WTC11 (cell line): ENCODE results near the gene TSC22D3. TPM values are rescaled to one million over a fixed set of nuclear protein-coding genes. Genes with fewer than 3 reads are reported as not detected.

Experiments
- ATAC-seq: fragments of 200-7000 bp; cut with Tn5 transposase; 2 replicates; pipeline ENCODE4 v1.10.0; 2021; ENCODE audit warnings: mild to moderate bottlenecking, moderate library complexity
- CTCF ChIA-PET: fragments of 300-600 bp; sonication (Branson Sonifier 250); formaldehyde crosslinking; loops from one replicate; lab custom pipeline; 2021; ENCODE audit warnings: antibody characterized with exemption; lab: Charles Lee
- POLR2A ChIA-PET: fragments of 350-600 bp; sonication (Branson Sonifier 250); formaldehyde crosslinking; loops from one replicate; lab custom pipeline; 2021; ENCODE audit warnings: antibody characterized with exemption; lab: Charles Lee
- DNase-seq: peaks from one replicate; pipeline ENCODE4 v3.0.0; 2021; ENCODE audit warnings: low spot score
- H3K27ac Mint-ChIP-seq: 2 replicates; pipeline ENCODE4 v1.8.0; 2021; ENCODE audit warnings: mixed read lengths
- H3K27me3 Mint-ChIP-seq: 2 replicates; pipeline ENCODE4 v1.8.0; 2021; ENCODE audit warnings: low read depth, mild to moderate bottlenecking, moderate library complexity, mixed read lengths
- H3K36me3 Mint-ChIP-seq: 2 replicates; pipeline ENCODE4 v1.8.0; 2021; ENCODE audit warnings: mixed read lengths
- H3K4me1 Mint-ChIP-seq: 2 replicates; pipeline ENCODE4 v1.8.0; 2022; ENCODE audit warnings: mixed read lengths
- H3K4me3 Mint-ChIP-seq: 2 replicates; pipeline ENCODE4 v1.8.0; 2021; ENCODE audit warnings: mild to moderate bottlenecking, moderate library complexity, mixed read lengths
- H3K9me3 Mint-ChIP-seq: 2 replicates; pipeline ENCODE4 v1.8.0; 2021; ENCODE audit warnings: mixed read lengths
- CBFB ChIP-seq: sonication (generic); formaldehyde crosslinking; IDR thresholded peaks from 2 replicates; pipeline ENCODE4 v1.8.1; 2022; ENCODE audit warnings: mild to moderate bottlenecking, low read depth, missing genetic modification reagents
- FOXJ3 ChIP-seq: sonication (generic); formaldehyde crosslinking; IDR thresholded peaks from 2 replicates; pipeline ENCODE4 v1.9.0; 2021; ENCODE audit warnings: missing genetic modification reagents, mild to moderate bottlenecking, borderline replicate concordance
- GABPB1 ChIP-seq: sonication (generic); formaldehyde crosslinking; IDR thresholded peaks from 2 replicates; pipeline ENCODE4 v1.8.1; 2023; ENCODE audit warnings: mild to moderate bottlenecking, missing genetic modification reagents
- GRHL2 ChIP-seq: fragments of 250-450 bp; sonication (Bioruptor Pico); IDR thresholded peaks from 2 replicates; pipeline ENCODE4 v1.8.0; 2022; ENCODE audit warnings: mild to moderate bottlenecking, moderate library complexity; ENCODE audit not compliant: insufficient replicate concordance, severe bottlenecking
- HMGA2 ChIP-seq: fragments of 250-450 bp; sonication (Bioruptor Pico); IDR thresholded peaks from 2 replicates; pipeline ENCODE4 v1.4.0; 2021; ENCODE audit warnings: mild to moderate bottlenecking, moderate library complexity
- JAZF1 ChIP-seq: fragments of 250-450 bp; sonication (Bioruptor Pico); IDR thresholded peaks from 2 replicates; pipeline ENCODE4 v1.9.0; 2021; ENCODE audit warnings: moderate library complexity, mild to moderate bottlenecking, inconsistent platforms
- JUN ChIP-seq: sonication (generic); formaldehyde crosslinking; IDR thresholded peaks from 2 replicates; pipeline ENCODE4 v1.8.0; 2023; ENCODE audit warnings: mild to moderate bottlenecking, missing genetic modification reagents
- NFE2L1 ChIP-seq: sonication (generic); formaldehyde crosslinking; IDR thresholded peaks from 2 replicates; pipeline ENCODE4 v1.8.1; 2023; ENCODE audit warnings: missing genetic modification reagents
- NR2C2 ChIP-seq: sonication (generic); formaldehyde crosslinking; IDR thresholded peaks from 2 replicates; pipeline ENCODE4 v1.8.0; 2022; ENCODE audit warnings: mild to moderate bottlenecking, missing genetic modification reagents
- SMAD4 ChIP-seq: sonication (generic); formaldehyde crosslinking; IDR thresholded peaks from 2 replicates; pipeline ENCODE4 v1.8.0; 2022; ENCODE audit warnings: mild to moderate bottlenecking, missing genetic modification reagents
- SOX15 ChIP-seq: fragments of 250-450 bp; sonication (Bioruptor Pico); IDR thresholded peaks from 2 replicates; pipeline ENCODE4 v1.9.0; 2021; ENCODE audit warnings: mild to moderate bottlenecking
- SP1 ChIP-seq: sonication (generic); formaldehyde crosslinking; conservative IDR thresholded peaks from 2 replicates; pipeline ENCODE4 v1.8.1; 2022; ENCODE audit warnings: missing genetic modification reagents
- ZNF219 ChIP-seq: sonication (generic); formaldehyde crosslinking; IDR thresholded peaks from 2 replicates; pipeline ENCODE4 v1.8.0; 2023; ENCODE audit warnings: missing genetic modification reagents, mild to moderate bottlenecking, borderline replicate concordance
- ZNF232 ChIP-seq: sonication (generic); formaldehyde crosslinking; IDR thresholded peaks from 2 replicates; pipeline ENCODE4 v1.8.0; 2022; ENCODE audit warnings: mild to moderate bottlenecking, missing genetic modification reagents
- total RNA-seq: library from RNA; stranded (reverse); gene quantifications from 3 replicates; pipeline ENCODE4 v1.2.3, GENCODE V29; 2021
- TF ChIP-seq, protein P1 (sequence below): fragments of 250-450 bp; sonication (Bioruptor Pico); IDR thresholded peaks from 2 replicates; pipeline ENCODE4 v1.9.0; 2021; ENCODE audit warnings: moderate library complexity, mild to moderate bottlenecking, inconsistent platforms, borderline replicate concordance
- TF ChIP-seq, protein P2 (sequence below): sonication (generic); formaldehyde crosslinking; IDR thresholded peaks from 2 replicates; pipeline ENCODE4 v1.8.1; 2023; ENCODE audit warnings: mild to moderate bottlenecking, moderate library complexity, missing genetic modification reagents
- TF ChIP-seq, protein P3 (sequence below): sonication (generic); formaldehyde crosslinking; IDR thresholded peaks from 2 replicates; pipeline ENCODE4 v1.8.1; 2022; ENCODE audit warnings: mild to moderate bottlenecking, missing genetic modification reagents, moderate library complexity, borderline replicate concordance
- TF ChIP-seq, protein P4 (sequence below): sonication (generic); formaldehyde crosslinking; IDR thresholded peaks from 2 replicates; pipeline ENCODE4 v1.8.0; 2023; ENCODE audit warnings: missing genetic modification reagents
- TF ChIP-seq, protein P5 (sequence below): sonication (generic); formaldehyde crosslinking; IDR thresholded peaks from 2 replicates; pipeline ENCODE4 v1.8.1; 2022; ENCODE audit warnings: low read depth, mild to moderate bottlenecking, moderate library complexity, missing genetic modification reagents, borderline replicate concordance
- TF ChIP-seq, protein P6 (sequence below): fragments of 250-450 bp; sonication (Bioruptor Pico); IDR thresholded peaks from 2 replicates; pipeline ENCODE4 v1.9.0; 2021; ENCODE audit warnings: mild to moderate bottlenecking

TSC22D3 gene
- total RNA-seq, 1 experiment from 2014 or later: 15.7 TPM

DNA sequence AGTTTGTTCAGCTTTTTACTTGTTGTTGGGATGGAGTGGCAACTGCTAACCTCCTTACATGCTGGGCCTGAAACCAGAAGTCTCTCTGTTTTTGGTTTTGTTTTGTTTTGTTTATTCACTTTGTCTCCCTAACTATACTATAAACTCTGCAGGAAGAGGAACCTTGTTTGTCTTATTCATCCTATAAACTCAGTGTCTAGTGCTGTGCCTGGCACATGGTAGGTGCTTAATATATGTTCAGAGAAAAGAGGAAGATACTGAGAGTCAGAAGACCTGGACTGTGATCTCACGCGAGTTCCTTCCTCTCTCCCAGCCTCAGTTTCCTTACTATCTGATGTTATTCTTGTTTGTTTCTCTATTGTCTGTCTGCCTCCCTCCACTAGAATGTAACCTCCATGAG, 76.0 kb downstream of the TSC22D3 start:
- DNase-seq (no peak), ATAC-seq (no peak)
- no peaks in the 10 kb centered on the region for H3K36me3 Mint-ChIP-seq
- no peaks in the 10 kb centered on the region; the same call in 1 of the 2 replicates for H3K9me3 Mint-ChIP-seq
- peaks cover 27% of the 10 kb centered on the region for H3K4me1 Mint-ChIP-seq
- ChIA-PET POLR2A (no interaction called here), CTCF (no interaction called here)
- TF ChIP-seq, protein P1, sequence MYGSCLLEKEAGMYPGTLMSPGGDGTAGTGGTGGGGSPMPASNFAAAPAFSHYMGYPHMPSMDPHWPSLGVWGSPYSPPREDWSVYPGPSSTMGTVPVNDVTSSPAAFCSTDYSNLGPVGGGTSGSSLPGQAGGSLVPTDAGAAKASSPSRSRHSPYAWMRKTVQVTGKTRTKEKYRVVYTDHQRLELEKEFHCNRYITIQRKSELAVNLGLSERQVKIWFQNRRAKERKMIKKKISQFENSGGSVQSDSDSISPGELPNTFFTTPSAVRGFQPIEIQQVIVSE (CRISPR knock-in tag): no peak
- no peak for TF ChIP-seq NR2C2
- no peak for TF ChIP-seq HMGA2 (CRISPR knock-in tag)
- no peak for TF ChIP-seq JUN (CRISPR knock-in tag)
- TF ChIP-seq SP1 (CRISPR knock-in tag): no peak
- TF ChIP-seq FOXJ3 (CRISPR knock-in tag): no peak
- TF ChIP-seq ZNF232 (CRISPR knock-in tag): no peak
- no peak for TF ChIP-seq NFE2L1 (CRISPR knock-in tag)
- no peak for TF ChIP-seq GABPB1
- no peak for TF ChIP-seq GRHL2 (CRISPR knock-in tag)
- no peak for TF ChIP-seq JAZF1 (CRISPR knock-in tag)
- TF ChIP-seq, protein P2, sequence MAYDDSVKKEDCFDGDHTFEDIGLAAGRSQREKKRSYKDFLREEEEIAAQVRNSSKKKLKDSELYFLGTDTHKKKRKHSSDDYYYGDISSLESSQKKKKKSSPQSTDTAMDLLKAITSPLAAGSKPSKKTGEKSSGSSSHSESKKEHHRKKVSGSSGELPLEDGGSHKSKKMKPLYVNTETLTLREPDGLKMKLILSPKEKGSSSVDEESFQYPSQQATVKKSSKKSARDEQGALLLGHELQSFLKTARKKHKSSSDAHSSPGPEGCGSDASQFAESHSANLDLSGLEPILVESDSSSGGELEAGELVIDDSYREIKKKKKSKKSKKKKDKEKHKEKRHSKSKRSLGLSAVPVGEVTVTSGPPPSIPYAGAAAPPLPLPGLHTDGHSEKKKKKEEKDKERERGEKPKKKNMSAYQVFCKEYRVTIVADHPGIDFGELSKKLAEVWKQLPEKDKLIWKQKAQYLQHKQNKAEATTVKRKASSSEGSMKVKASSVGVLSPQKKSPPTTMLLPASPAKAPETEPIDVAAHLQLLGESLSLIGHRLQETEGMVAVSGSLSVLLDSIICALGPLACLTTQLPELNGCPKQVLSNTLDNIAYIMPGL (CRISPR knock-in tag): no peak
- TF ChIP-seq, protein P3, sequence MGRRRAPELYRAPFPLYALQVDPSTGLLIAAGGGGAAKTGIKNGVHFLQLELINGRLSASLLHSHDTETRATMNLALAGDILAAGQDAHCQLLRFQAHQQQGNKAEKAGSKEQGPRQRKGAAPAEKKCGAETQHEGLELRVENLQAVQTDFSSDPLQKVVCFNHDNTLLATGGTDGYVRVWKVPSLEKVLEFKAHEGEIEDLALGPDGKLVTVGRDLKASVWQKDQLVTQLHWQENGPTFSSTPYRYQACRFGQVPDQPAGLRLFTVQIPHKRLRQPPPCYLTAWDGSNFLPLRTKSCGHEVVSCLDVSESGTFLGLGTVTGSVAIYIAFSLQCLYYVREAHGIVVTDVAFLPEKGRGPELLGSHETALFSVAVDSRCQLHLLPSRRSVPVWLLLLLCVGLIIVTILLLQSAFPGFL (CRISPR knock-in tag): no peak
- TF ChIP-seq CBFB (CRISPR knock-in tag): no peak
- no peak for TF ChIP-seq ZNF219 (CRISPR knock-in tag)
- TF ChIP-seq, protein P4, sequence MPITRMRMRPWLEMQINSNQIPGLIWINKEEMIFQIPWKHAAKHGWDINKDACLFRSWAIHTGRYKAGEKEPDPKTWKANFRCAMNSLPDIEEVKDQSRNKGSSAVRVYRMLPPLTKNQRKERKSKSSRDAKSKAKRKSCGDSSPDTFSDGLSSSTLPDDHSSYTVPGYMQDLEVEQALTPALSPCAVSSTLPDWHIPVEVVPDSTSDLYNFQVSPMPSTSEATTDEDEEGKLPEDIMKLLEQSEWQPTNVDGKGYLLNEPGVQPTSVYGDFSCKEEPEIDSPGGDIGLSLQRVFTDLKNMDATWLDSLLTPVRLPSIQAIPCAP: no peak
- TF ChIP-seq, protein P5, sequence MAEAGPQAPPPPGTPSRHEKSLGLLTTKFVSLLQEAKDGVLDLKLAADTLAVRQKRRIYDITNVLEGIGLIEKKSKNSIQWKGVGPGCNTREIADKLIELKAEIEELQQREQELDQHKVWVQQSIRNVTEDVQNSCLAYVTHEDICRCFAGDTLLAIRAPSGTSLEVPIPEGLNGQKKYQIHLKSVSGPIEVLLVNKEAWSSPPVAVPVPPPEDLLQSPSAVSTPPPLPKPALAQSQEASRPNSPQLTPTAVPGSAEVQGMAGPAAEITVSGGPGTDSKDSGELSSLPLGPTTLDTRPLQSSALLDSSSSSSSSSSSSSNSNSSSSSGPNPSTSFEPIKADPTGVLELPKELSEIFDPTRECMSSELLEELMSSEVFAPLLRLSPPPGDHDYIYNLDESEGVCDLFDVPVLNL (CRISPR knock-in tag): no peak
- no peak for TF ChIP-seq SMAD4 (CRISPR knock-in tag)
- TF ChIP-seq, protein P6, sequence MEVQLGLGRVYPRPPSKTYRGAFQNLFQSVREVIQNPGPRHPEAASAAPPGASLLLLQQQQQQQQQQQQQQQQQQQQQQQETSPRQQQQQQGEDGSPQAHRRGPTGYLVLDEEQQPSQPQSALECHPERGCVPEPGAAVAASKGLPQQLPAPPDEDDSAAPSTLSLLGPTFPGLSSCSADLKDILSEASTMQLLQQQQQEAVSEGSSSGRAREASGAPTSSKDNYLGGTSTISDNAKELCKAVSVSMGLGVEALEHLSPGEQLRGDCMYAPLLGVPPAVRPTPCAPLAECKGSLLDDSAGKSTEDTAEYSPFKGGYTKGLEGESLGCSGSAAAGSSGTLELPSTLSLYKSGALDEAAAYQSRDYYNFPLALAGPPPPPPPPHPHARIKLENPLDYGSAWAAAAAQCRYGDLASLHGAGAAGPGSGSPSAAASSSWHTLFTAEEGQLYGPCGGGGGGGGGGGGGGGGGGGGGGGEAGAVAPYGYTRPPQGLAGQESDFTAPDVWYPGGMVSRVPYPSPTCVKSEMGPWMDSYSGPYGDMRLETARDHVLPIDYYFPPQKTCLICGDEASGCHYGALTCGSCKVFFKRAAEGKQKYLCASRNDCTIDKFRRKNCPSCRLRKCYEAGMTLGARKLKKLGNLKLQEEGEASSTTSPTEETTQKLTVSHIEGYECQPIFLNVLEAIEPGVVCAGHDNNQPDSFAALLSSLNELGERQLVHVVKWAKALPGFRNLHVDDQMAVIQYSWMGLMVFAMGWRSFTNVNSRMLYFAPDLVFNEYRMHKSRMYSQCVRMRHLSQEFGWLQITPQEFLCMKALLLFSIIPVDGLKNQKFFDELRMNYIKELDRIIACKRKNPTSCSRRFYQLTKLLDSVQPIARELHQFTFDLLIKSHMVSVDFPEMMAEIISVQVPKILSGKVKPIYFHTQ (CRISPR knock-in tag): no peak
- no peak for TF ChIP-seq SOX15 (CRISPR knock-in tag)
- H3K4me3 Mint-ChIP-seq: no peak overlapping the region
- no peaks in the 10 kb centered on the region; the same call in 1 of the 2 replicates for H3K27me3 Mint-ChIP-seq
- H3K27ac Mint-ChIP-seq: no peak overlapping the region
